ENCODE data around the gene ANKRD17.

Gene ANKRD17

GRCh38 chr4:73172161-73172560 is 86.4 kb downstream of the ANKRD17 start:
- in situ Hi-C loops (cut with MboI; ENCODE audit: low sequenced_read_pairs, unreplicated experiment), result no loop called here
- DNase-seq (ENCODE audit: low spot score), result no peak
- TF ChIP-seq, protein P1, sequence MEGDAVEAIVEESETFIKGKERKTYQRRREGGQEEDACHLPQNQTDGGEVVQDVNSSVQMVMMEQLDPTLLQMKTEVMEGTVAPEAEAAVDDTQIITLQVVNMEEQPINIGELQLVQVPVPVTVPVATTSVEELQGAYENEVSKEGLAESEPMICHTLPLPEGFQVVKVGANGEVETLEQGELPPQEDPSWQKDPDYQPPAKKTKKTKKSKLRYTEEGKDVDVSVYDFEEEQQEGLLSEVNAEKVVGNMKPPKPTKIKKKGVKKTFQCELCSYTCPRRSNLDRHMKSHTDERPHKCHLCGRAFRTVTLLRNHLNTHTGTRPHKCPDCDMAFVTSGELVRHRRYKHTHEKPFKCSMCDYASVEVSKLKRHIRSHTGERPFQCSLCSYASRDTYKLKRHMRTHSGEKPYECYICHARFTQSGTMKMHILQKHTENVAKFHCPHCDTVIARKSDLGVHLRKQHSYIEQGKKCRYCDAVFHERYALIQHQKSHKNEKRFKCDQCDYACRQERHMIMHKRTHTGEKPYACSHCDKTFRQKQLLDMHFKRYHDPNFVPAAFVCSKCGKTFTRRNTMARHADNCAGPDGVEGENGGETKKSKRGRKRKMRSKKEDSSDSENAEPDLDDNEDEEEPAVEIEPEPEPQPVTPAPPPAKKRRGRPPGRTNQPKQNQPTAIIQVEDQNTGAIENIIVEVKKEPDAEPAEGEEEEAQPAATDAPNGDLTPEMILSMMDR (IDR thresholded peaks at IDR 0.05; ENCODE audit: borderline replicate concordance, control extremely low read depth, extremely low read depth, insufficient read depth, missing control alignments), result no peak

DNA sequence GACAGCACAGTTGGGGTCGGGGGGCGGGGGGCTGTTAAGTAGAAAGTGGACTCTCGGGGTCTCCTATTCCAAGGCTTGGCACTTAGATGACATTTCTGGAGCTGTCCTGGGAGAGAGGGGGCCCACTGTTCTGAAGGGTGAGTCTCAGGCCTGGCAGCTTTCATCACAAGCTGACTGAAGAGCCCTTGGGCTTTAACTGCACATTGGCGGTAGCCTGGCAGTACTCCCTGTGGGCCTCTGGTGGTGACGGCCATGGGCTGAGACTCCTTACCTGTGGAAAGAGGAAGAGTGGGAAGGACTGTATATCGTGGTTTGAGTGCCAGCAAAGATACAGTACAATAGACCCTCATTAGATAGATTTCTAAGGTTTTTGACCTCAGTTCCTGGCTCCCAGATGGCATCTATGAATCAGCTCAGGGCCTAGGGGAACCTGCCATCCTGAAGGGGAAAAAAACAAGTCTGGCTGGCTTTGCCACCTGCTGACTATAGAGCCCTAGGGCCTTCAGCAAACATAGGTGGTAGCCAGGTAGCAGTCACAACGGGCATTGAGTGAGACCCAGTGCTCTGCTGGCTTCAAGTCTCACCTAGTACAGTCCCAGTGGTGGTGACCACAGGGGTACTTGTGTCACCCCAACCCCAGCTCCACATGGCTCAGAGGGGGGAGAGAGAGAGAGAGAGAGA is 87.9 kb downstream of the ANKRD17 start:
- no peak for DNase-seq (ENCODE audit: low spot score)
- in situ Hi-C loops (cut with MboI; ENCODE audit: low sequenced_read_pairs, unreplicated experiment), result no loop called here
- TF ChIP-seq, protein P1 (IDR thresholded peaks at IDR 0.05; ENCODE audit: borderline replicate concordance, control extremely low read depth, extremely low read depth, insufficient read depth, missing control alignments), result no peak

- TF ChIP-seq, protein P1 (IDR thresholded peaks at IDR 0.05; ENCODE audit: borderline replicate concordance, control extremely low read depth, extremely low read depth, insufficient read depth, missing control alignments), result no peak
- in situ Hi-C loops (cut with MboI; ENCODE audit: low sequenced_read_pairs, unreplicated experiment), result no loop called here
- no peak for DNase-seq (ENCODE audit: low spot score)
These were observed 92.4 kb downstream of the ANKRD17 start for GRCh38 chr4:73166212-73166611.

- in situ Hi-C loops (cut with MboI; ENCODE audit: low sequenced_read_pairs, unreplicated experiment), result no loop called here
- TF ChIP-seq, protein P1 (IDR thresholded peaks at IDR 0.05; ENCODE audit: borderline replicate concordance, control extremely low read depth, extremely low read depth, insufficient read depth, missing control alignments), result no peak
- no peak for DNase-seq (ENCODE audit: low spot score)
These were observed 96.9 kb downstream of the ANKRD17 start for GRCh38 chr4:73161527-73162185.

- TF ChIP-seq, protein P1 (IDR thresholded peaks at IDR 0.05; ENCODE audit: borderline replicate concordance, control extremely low read depth, extremely low read depth, insufficient read depth, missing control alignments), result no peak
- no peak for DNase-seq (ENCODE audit: low spot score)
- in situ Hi-C loops (cut with MboI; ENCODE audit: low sequenced_read_pairs, unreplicated experiment), result no loop called here
These were observed 102.2 kb downstream of the ANKRD17 start for GRCh38 chr4:73156394-73156793.

DNA sequence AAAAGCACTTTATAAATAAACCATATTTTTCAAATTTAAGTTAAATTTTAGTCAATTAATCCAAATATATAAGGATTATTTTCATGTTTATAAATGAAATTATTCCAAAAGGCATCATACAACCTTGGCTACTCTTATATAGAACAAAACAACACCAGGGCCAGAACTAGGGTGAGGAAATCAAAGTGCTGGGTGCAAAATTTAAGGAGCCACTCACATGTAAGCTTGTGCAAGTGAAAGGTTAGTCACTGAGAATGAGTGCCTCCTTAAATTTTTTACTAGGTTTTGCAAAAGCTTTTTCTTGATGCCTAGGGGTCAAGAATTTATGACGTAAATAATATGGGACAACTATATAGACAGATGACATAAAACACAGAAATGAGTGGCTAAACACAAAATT is 105.7 kb downstream of the ANKRD17 start:
- in situ Hi-C loops (cut with MboI; ENCODE audit: low sequenced_read_pairs, unreplicated experiment), result no loop called here
- TF ChIP-seq, protein P1 (IDR thresholded peaks at IDR 0.05; ENCODE audit: borderline replicate concordance, control extremely low read depth, extremely low read depth, insufficient read depth, missing control alignments), result no peak
- DNase-seq (ENCODE audit: low spot score), result no peak
